CD4-positive, alpha-beta T cell treated with Interleukin-6 at 100 ng/mL for 8 hours (primary cell): ENCODE data around the gene MBD5.

Source experiments
- DNase-seq: peaks from one replicate; pipeline ENCODE4 v3.0.0-alpha.2; 2020; ENCODE audit warnings: mixed read lengths, low spot score

The MBD5 gene

GRCh38 chr2:148303161-148303560 lies 282.3 kb downstream of the MBD5 start:
- DNase-seq, result no peak

- no peak for DNase-seq
These were observed 284.6 kb downstream of the MBD5 start for GRCh38 chr2:148305476-148305875.

GRCh38 chr2:148306027-148306426 lies 285.1 kb downstream of the MBD5 start:
- DNase-seq, result no peak

GRCh38 chr2:148317598-148317997 lies 296.7 kb downstream of the MBD5 start:
- DNase-seq, result no peak

GRCh38 chr2:148338541-148338940 lies 317.6 kb downstream of the MBD5 start:
- no peak for DNase-seq

- DNase-seq, result no peak
These were observed 321.2 kb downstream of the MBD5 start for GRCh38 chr2:148342086-148342485.

GRCh38 chr2:148350199-148350598 lies 329.3 kb downstream of the MBD5 start:
- no peak for DNase-seq

GRCh38 chr2:148351437-148352143 lies 330.7 kb downstream of the MBD5 start:
- DNase-seq, result no peak

- no peak for DNase-seq
These were observed 337.5 kb downstream of the MBD5 start for GRCh38 chr2:148358375-148358774.

GRCh38 chr2:148360662-148361061 lies 339.8 kb downstream of the MBD5 start:
- DNase-seq, result no peak

- no peak for DNase-seq
These were observed 341.4 kb downstream of the MBD5 start for GRCh38 chr2:148362144-148362796.

- DNase-seq, result no peak
These were observed 354.3 kb downstream of the MBD5 start for GRCh38 chr2:148375214-148375613.

GRCh38 chr2:148391324-148391723 lies 370.4 kb downstream of the MBD5 start:
- DNase-seq, result no peak

- DNase-seq, result no peak
These were observed 381.9 kb downstream of the MBD5 start for GRCh38 chr2:148402786-148403185.

- no peak for DNase-seq
These were observed 390.0 kb downstream of the MBD5 start for GRCh38 chr2:148410899-148411298.

- no peak for DNase-seq
These were observed 395.4 kb downstream of the MBD5 start for GRCh38 chr2:148416248-148416647.

- no peak for DNase-seq
These were observed 409.2 kb downstream of the MBD5 start for GRCh38 chr2:148430101-148430500.

GRCh38 chr2:148447877-148448276 lies 427.0 kb downstream of the MBD5 start:
- DNase-seq, result no peak

GRCh38 chr2:148450531-148450930 lies 429.6 kb downstream of the MBD5 start:
- DNase-seq, result no peak

- no peak for DNase-seq
These were observed 430.2 kb downstream of the MBD5 start for GRCh38 chr2:148451046-148451445.

- DNase-seq, result no peak
These were observed 434.9 kb downstream of the MBD5 start for GRCh38 chr2:148455791-148456190.

- DNase-seq, result no peak
These were observed 437.3 kb downstream of the MBD5 start for GRCh38 chr2:148458171-148458570.

- DNase-seq, result no peak
These were observed 438.5 kb downstream of the MBD5 start for GRCh38 chr2:148459377-148459778.

- DNase-seq, result no peak
These were observed 441.0 kb downstream of the MBD5 start for GRCh38 chr2:148461876-148462275.
